ENCODE measurements around the gene PTOV1. TPM values are rescaled to one million over a fixed set of nuclear protein-coding genes. Genes with fewer than 3 reads are reported as not detected.

PTOV1 gene
- total RNA-seq, 1 donor from 2014 or later: 466 TPM

DNA sequence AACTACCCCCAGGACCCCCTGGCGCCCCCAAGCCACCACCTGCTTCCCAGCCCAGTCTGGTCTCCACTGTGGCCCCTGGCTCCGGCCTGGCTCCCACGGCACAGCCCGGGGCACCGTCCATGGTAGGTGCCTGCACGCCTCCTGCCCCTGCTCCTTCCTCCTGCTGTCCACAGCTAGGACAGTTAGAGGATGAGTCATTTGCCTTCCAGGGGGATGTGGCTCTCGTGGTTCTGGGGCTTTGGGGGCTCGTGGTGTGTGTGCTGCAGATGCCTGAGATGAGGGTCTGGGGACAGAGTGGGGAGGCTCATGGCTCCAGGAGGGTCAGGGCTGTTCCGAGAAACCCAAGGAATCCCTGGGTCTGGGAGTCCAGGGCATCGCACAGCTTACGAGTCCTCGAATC is 20.2 kb upstream of the PTOV1 start:
- H3K27me3 Mint-ChIP-seq (ENCODE audit: low read depth): no peaks in the 10 kb centered on the region
- TF ChIP-seq, protein P1, sequence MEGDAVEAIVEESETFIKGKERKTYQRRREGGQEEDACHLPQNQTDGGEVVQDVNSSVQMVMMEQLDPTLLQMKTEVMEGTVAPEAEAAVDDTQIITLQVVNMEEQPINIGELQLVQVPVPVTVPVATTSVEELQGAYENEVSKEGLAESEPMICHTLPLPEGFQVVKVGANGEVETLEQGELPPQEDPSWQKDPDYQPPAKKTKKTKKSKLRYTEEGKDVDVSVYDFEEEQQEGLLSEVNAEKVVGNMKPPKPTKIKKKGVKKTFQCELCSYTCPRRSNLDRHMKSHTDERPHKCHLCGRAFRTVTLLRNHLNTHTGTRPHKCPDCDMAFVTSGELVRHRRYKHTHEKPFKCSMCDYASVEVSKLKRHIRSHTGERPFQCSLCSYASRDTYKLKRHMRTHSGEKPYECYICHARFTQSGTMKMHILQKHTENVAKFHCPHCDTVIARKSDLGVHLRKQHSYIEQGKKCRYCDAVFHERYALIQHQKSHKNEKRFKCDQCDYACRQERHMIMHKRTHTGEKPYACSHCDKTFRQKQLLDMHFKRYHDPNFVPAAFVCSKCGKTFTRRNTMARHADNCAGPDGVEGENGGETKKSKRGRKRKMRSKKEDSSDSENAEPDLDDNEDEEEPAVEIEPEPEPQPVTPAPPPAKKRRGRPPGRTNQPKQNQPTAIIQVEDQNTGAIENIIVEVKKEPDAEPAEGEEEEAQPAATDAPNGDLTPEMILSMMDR (conservative IDR thresholded peaks at IDR 0.05): no peak
- peaks cover 7% of the 10 kb centered on the region for H3K4me1 Mint-ChIP-seq
- no peaks in the 10 kb centered on the region for H3K9me3 Mint-ChIP-seq
- no peak overlapping the region for H3K27ac Mint-ChIP-seq (ENCODE audit: unreplicated experiment)
- no peak overlapping the region for H3K4me3 Mint-ChIP-seq
- DNase-seq (ENCODE audit: low read depth, low spot score): no peak
- peaks cover 8% of the 10 kb centered on the region for H3K36me3 Mint-ChIP-seq (ENCODE audit: low read depth)

DNA sequence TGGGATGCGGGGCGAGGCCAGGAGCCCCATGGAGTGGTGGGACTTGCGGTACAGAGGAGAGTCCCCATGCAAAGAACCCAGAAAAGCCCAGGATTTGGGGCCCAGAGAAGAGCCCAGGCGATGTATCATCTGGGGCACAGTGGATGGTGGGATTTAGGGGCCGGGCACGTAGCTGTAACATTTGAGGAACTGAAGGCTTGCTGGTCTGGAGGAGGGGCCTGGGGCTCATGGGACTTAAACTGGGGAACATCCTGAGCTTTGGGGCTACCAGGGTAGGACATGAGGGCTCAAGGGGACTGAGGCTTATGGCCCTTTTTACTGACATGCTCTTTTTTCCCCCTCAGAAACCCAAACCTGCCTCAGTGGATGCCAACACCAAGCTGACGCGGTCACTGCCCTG is 19.4 kb upstream of the PTOV1 start:
- peaks cover 4% of the 10 kb centered on the region for H3K36me3 Mint-ChIP-seq (ENCODE audit: low read depth)

DNA sequence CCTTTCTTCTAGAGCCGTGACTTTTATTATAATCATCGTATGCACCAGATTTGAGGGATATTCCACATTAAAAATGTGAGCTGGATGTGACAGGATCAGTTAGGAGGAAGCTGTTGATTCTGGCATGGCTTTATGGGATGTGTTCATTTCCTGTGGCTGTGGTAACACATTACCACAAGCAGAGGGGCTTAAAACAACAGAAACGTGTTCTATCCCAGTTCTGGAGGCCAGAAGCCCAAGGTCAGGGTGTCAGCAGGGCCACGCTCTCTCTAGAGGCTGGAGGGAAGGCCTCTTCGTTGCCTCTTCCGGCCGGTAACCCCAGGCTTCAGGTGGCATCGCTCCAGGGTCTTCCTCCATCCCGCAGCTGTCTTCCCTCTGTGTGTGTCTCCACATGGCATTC is 18.4 kb upstream of the PTOV1 start:
- H3K36me3 Mint-ChIP-seq (ENCODE audit: low read depth): peaks cover 10% of the 10 kb centered on the region

More for the DNA sequence above, 19.4 kb upstream of the PTOV1 start:
- Mint-ChIP-seq H3K27me3 (ENCODE audit: low read depth) (no peaks in the 10 kb centered on the region), H3K4me1 (peaks cover 2% of the 10 kb centered on the region), H3K4me3 (no peak overlapping the region), H3K9me3 (no peaks in the 10 kb centered on the region), H3K27ac (ENCODE audit: unreplicated experiment) (no peak overlapping the region)
- DNase-seq (ENCODE audit: low read depth, low spot score): no peak
- TF ChIP-seq, protein P1 (conservative IDR thresholded peaks at IDR 0.05): no peak

DNA sequence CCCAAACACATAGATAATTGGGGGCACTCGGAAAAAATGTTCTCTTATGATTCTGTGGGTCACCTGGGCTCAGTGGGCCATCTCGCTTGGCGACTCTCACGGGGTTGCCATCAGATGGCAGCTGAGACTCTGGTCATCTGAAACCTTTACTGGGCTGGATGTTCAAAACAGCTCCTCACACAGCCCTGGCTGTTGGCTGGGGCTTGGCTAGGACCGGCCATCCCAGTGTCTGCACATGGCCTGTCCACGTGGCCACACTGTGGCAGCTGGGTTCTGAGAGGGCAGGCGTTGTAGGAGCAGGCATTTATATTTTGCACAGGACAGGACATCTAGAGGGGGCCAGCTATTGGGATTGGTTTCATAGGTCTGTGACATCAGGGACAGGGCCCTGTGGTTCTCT is 17.4 kb upstream of the PTOV1 start:
- TF ChIP-seq, protein P1 (conservative IDR thresholded peaks at IDR 0.05): no peak
- Mint-ChIP-seq H3K27ac (ENCODE audit: unreplicated experiment) (no peak overlapping the region), H3K4me3 (no peak overlapping the region), H3K27me3 (ENCODE audit: low read depth) (no peaks in the 10 kb centered on the region), H3K4me1 (no peaks in the 10 kb centered on the region), H3K36me3 (ENCODE audit: low read depth) (peaks cover 17% of the 10 kb centered on the region), H3K9me3 (no peaks in the 10 kb centered on the region)
- no peak for DNase-seq (ENCODE audit: low read depth, low spot score)

More for the DNA sequence above, 18.4 kb upstream of the PTOV1 start:
- Mint-ChIP-seq H3K9me3 (no peaks in the 10 kb centered on the region), H3K4me3 (peak overlapping the region; percentile 12), H3K27me3 (ENCODE audit: low read depth) (no peaks in the 10 kb centered on the region), H3K27ac (ENCODE audit: unreplicated experiment) (peak overlapping the region; percentile 35), H3K4me1 (no peaks in the 10 kb centered on the region)
- no peak for DNase-seq (ENCODE audit: low read depth, low spot score)
- TF ChIP-seq, protein P1 (conservative IDR thresholded peaks at IDR 0.05): no peak

DNA sequence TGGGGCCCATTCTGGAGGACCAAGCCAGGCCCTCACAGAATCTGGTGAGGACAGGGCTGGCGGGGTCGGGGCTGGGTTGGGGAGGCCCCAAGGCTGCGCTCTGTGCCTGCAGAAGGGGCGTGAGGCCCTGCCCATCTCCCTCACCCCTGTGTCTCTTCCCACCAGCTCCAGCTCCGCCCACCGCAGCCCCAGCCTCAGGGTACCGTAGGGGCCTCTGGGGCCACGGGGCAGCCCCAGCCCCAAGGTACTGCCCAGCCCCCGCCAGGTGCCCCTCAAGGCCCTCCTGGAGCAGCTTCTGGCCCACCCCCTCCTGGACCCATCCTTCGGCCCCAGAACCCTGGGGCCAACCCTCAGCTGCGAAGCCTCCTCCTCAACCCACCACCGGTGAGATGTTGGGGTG is 15.4 kb upstream of the PTOV1 start:
- no peak overlapping the region for H3K4me3 Mint-ChIP-seq
- no peak for DNase-seq (ENCODE audit: low read depth, low spot score)
- no peak overlapping the region for H3K27ac Mint-ChIP-seq (ENCODE audit: unreplicated experiment)
- no peaks in the 10 kb centered on the region for H3K9me3 Mint-ChIP-seq
- H3K4me1 Mint-ChIP-seq: peaks cover 4% of the 10 kb centered on the region
- peaks cover 23% of the 10 kb centered on the region for H3K36me3 Mint-ChIP-seq (ENCODE audit: low read depth)
- TF ChIP-seq, protein P1 (conservative IDR thresholded peaks at IDR 0.05): no peak
- no peaks in the 10 kb centered on the region for H3K27me3 Mint-ChIP-seq (ENCODE audit: low read depth)
